ENCODE measurements around the gene TADA2B. TPM values are rescaled to one million over a fixed set of nuclear protein-coding genes. Genes with fewer than 3 reads are reported as not detected.

Gene TADA2B
- polyA plus RNA-seq, 3 donors: 2.0 to 10.2 (median 2.6) TPM

GRCh38 chr4:6999172-7000086 is 43.7 kb upstream of the TADA2B start:
- H3K79me2 ChIP-seq (ENCODE audit: insufficient read depth, low read length): peaks cover 20% of the 10 kb centered on the region
- 82% methylated on average over 13 of the region's 14 CpGs for WGBS (ENCODE audit: insufficient coverage)
- peak; percentile 43 to 51 (median 48) for DNase-seq
- Mint-ChIP-seq H3K9me3 (no peaks in the 10 kb centered on the region), H3K27me3 (ENCODE audit: low read depth in 3 of 3) (no peaks in the 10 kb centered on the region), H3K27ac (peak overlapping the region; percentile 72 to 92 (median 87)), H3K36me3 (peaks cover 87 to 88% of the 10 kb centered on the region in 2 donors), H3K4me3 (no peak overlapping the region), H3K4me1 (peaks cover 22% of the 10 kb centered on the region)
- H3K4me3 ChIP-seq (replicated peaks in 1 of 3; ENCODE audit: low read depth in 2 of 3, low read length in 3 of 3): peak overlapping the region in 1 of 3 experiments; percentile 8
- no peak for TF ChIP-seq CTCF (IDR thresholded peaks at IDR 0.05)
- peaks cover 70 to 80% of the 10 kb centered on the region in 2 donors for H3K36me3 ChIP-seq (replicated peaks in 1 of 2; ENCODE audit: control insufficient read depth in 1 of 2, insufficient read depth in 2 of 2, low read length in 2 of 2)
- H4K20me1 ChIP-seq (ENCODE audit: insufficient read depth, low read length): peaks cover 76% of the 10 kb centered on the region
- no peak overlapping the region for H2AFZ ChIP-seq (ENCODE audit: insufficient read depth, low read depth, low read length, poor library complexity, severe bottlenecking)
- intact Hi-C loops (cut with micrococcal nuclease): loop anchor here in 1 of 2 donors (5.0 kb wide), 1 partner anchor 38 kb away; no protein-coding TSS in a partner anchor
- H3K9ac ChIP-seq (ENCODE audit: insufficient read depth, low read length, poor library complexity, severe bottlenecking): no peak overlapping the region
- H3K4me1 ChIP-seq (ENCODE audit: control insufficient read depth in 1 of 2, insufficient read depth in 2 of 2, low read length in 2 of 2): peaks cover 21% of the 10 kb centered on the region in 2 donors
- no peak overlapping the region for H3K4me2 ChIP-seq (replicated peaks; ENCODE audit: extremely low read depth, low read length, poor library complexity, severe bottlenecking)
- no peaks in the 10 kb centered on the region for H3K9me3 ChIP-seq (replicated peaks in 1 of 2; ENCODE audit: control insufficient read depth in 1 of 2, insufficient read depth in 1 of 2, low read length in 2 of 2)
- H3K27ac ChIP-seq (ENCODE audit: low read depth in 1 of 2, low read length in 2 of 2): peak overlapping the region; percentile 46 to 78
- H3K27me3 ChIP-seq (ENCODE audit: control insufficient read depth in 2 of 2, insufficient read depth in 2 of 2, low read length in 2 of 2): no peaks in the 10 kb centered on the region

GRCh38 chr4:7000421-7001176 is 42.6 kb upstream of the TADA2B start:
- peaks cover 71% of the 10 kb centered on the region for H4K20me1 ChIP-seq (ENCODE audit: insufficient read depth, low read length)
- DNase-seq: no peak
- Mint-ChIP-seq H3K27ac (peak overlapping the region in 5 of 7 donors; percentile 21 to 60 (median 49)), H3K4me1 (peaks cover 22% of the 10 kb centered on the region), H3K4me3 (no peak overlapping the region), H3K27me3 (ENCODE audit: low read depth in 3 of 3) (no peaks in the 10 kb centered on the region), H3K36me3 (peaks cover 84 to 87% of the 10 kb centered on the region in 2 donors), H3K9me3 (no peaks in the 10 kb centered on the region)
- H3K36me3 ChIP-seq (replicated peaks in 1 of 2; ENCODE audit: control insufficient read depth in 1 of 2, insufficient read depth in 2 of 2, low read length in 2 of 2): peaks cover 67 to 81% of the 10 kb centered on the region in 2 donors
- no peaks in the 10 kb centered on the region for H3K27me3 ChIP-seq (ENCODE audit: control insufficient read depth in 2 of 2, insufficient read depth in 2 of 2, low read length in 2 of 2)
- no peak overlapping the region for H2AFZ ChIP-seq (ENCODE audit: insufficient read depth, low read depth, low read length, poor library complexity, severe bottlenecking)
- intact Hi-C loops (cut with micrococcal nuclease): no loop called here
- no peak overlapping the region for H3K4me2 ChIP-seq (replicated peaks; ENCODE audit: extremely low read depth, low read length, poor library complexity, severe bottlenecking)
- H3K4me3 ChIP-seq (replicated peaks in 1 of 3; ENCODE audit: low read depth in 2 of 3, low read length in 3 of 3): no peak overlapping the region
- peak overlapping the region in 1 of 2 donors; percentile 53 for H3K27ac ChIP-seq (ENCODE audit: low read depth in 1 of 2, low read length in 2 of 2)
- H3K9ac ChIP-seq (ENCODE audit: insufficient read depth, low read length, poor library complexity, severe bottlenecking): no peak overlapping the region
- 98% methylated on average over 14 of the region's 18 CpGs for WGBS (ENCODE audit: insufficient coverage)
- peaks cover 13% of the 10 kb centered on the region for H3K79me2 ChIP-seq (ENCODE audit: insufficient read depth, low read length)
- H3K9me3 ChIP-seq (replicated peaks in 1 of 2; ENCODE audit: control insufficient read depth in 1 of 2, insufficient read depth in 1 of 2, low read length in 2 of 2): no peaks in the 10 kb centered on the region
- H3K4me1 ChIP-seq (ENCODE audit: control insufficient read depth in 1 of 2, insufficient read depth in 2 of 2, low read length in 2 of 2): peaks cover 21% of the 10 kb centered on the region in 2 donors
- TF ChIP-seq CTCF (IDR thresholded peaks at IDR 0.05): no peak
